GM12864 (cell line): ENCODE results near the gene LYZL1.

ENCODE experiments used
- DNase-seq: peaks from one replicate; pipeline ENCODE4 v3.0.0-alpha.2; 2011; ENCODE audit warnings: low read depth
- H3K4me3 ChIP-seq: 2 replicates; pipeline ENCODE4 v1.5.1; 2011; ENCODE audit warnings: mild to moderate bottlenecking, low read depth, low read length, control low read depth
- CTCF ChIP-seq: IDR thresholded peaks from 2 replicates; pipeline ENCODE4 v1.5.1; 2011; ENCODE audit warnings: low read depth, mild to moderate bottlenecking, moderate library complexity, low read length, control low read depth, inconsistent platforms; ENCODE audit errors: missing control alignments

Gene LYZL1

GRCh38 chr10:29322918-29323317, 34.0 kb downstream of the LYZL1 start:
- no peak for TF ChIP-seq CTCF
- no peak overlapping the region for H3K4me3 ChIP-seq
- DNase-seq, result no peak

GRCh38 chr10:29323367-29323766, 34.5 kb downstream of the LYZL1 start:
- TF ChIP-seq CTCF, result no peak
- no peak for DNase-seq
- no peak overlapping the region for H3K4me3 ChIP-seq

- H3K4me3 ChIP-seq, result no peak overlapping the region
- no peak for TF ChIP-seq CTCF
- DNase-seq, result no peak
Measured at GRCh38 chr10:29324220-29324841, 35.5 kb downstream of the LYZL1 start.

GRCh38 chr10:29326299-29326698, 37.4 kb downstream of the LYZL1 start:
- TF ChIP-seq CTCF, result no peak
- DNase-seq, result no peak
- no peak overlapping the region for H3K4me3 ChIP-seq

GRCh38 chr10:29326886-29327745, 38.2 kb downstream of the LYZL1 start:
- no peak for DNase-seq
- H3K4me3 ChIP-seq, result no peak overlapping the region
- TF ChIP-seq CTCF, result no peak

GRCh38 chr10:29327746-29328102, 38.9 kb downstream of the LYZL1 start:
- no peak for TF ChIP-seq CTCF
- DNase-seq, result no peak
- H3K4me3 ChIP-seq, result no peak overlapping the region

- no peak for TF ChIP-seq CTCF
- DNase-seq, result no peak
- no peak overlapping the region for H3K4me3 ChIP-seq
Measured at GRCh38 chr10:29328983-29329382, 40.1 kb downstream of the LYZL1 start.
